ENCODE measurements around the gene RFT1. TPM values are rescaled to one million over a fixed set of nuclear protein-coding genes. Genes with fewer than 3 reads are reported as not detected.

Gene RFT1
- total and polyA plus RNA-seq, 2 of the 13 experiments (the other 11 are each of a cell fraction or from before 2014, with no cell fraction given), result 23.2 to 37.0 TPM

DNA sequence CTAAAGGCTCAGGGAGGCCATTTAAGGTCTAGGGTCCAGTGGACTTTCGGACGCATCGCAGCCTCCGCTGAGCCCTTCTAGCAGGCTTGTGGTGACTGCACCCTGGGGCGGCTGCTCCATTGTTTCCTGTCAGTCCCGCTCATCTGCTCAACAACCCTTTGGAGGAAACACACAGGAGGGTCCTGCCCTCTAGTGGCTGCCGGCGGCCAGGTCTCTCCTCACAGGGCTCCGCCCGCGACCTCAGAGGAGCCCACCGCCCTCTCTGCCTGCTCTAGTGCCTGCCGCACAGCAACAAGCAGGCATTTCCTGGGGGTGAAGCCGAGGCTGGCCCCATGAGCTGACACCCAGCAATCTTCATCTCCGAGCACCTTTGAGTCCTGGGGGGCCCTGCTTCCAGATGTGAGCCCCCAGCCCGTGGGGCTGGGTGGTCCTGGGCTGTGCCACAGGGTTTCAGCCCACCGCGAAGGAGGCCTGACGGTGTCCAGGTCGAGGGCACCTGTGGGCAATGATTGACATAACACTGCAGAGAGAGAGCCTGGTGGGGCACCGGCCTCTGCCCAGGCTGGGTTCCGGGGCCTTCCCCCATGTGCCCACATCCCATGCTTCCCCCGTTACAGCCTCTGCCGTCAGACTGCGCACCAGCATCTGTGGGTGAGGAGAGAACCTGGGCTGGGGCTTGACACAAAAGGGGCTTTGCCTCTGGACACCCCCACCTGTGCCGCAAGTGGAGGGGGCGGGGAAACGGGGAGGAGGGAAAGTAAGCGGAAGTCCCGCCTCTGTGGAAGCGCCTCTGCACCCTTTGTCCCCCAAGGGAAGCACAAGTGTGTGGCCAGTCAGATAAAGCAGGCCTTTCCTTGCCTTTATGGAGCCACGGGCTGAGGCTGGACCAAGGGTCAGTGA is 57.3 kb downstream of the RFT1 start:
- peak overlapping the region; percentile 54 for H2AFZ ChIP-seq (ENCODE audit: low read length)
- peak overlapping the region; percentile 100 for H3K4me2 ChIP-seq (ENCODE audit: low read depth, low read length)
- H3K9me3 ChIP-seq (ENCODE audit: low read length), result no peaks in the 10 kb centered on the region
- intact Hi-C loops (cut with micrococcal nuclease; ENCODE audit: unreplicated experiment), result loop anchor here (1.0 to 10.0 kb wide), 3 partner anchors 139 to 328 kb away; no protein-coding TSS in a partner anchor
- H3K4me3 ChIP-seq (replicated peaks in 1 of 3; ENCODE audit: insufficient read depth in 1 of 3, low read depth in 2 of 3, low read length in 3 of 3), result peak overlapping the region; percentile 67 to 83 (median 70)
- H3K4me1 ChIP-seq (ENCODE audit: insufficient read depth, low read length), result peaks cover 27% of the 10 kb centered on the region
- ChIA-PET POLR2A (interaction anchor here (1.9 kb wide), 1 partner anchor 20 kb away, joined by 4 read pairs; no protein-coding TSS in a partner anchor), CTCF (ENCODE audit: low intra/inter-chr PET ratio, low total read pairs) (interaction anchor here (2.1 kb wide), 2 partner anchors 138 to 221 kb away, joined by 10 to 14 read pairs; no protein-coding TSS in a partner anchor)
- peak overlapping the region; percentile 70 for H3K9ac ChIP-seq (ENCODE audit: insufficient read depth, low read depth, low read length)
- peaks cover 0 to 1% of the 10 kb centered on the region in 2 experiments; a peak in 2 of 5 replicates for H3K27me3 ChIP-seq (ENCODE audit: control insufficient read depth in 1 of 2, insufficient read depth in 2 of 2, low read length in 2 of 2)
- DNase-seq (ENCODE audit: low spot score) (peak; percentile 81), FAIRE-seq (peak; percentile 71), ATAC-seq (peak; percentile 93)
- WGBS (ENCODE audit: low lambda C conversion rate), result 0% methylated on average over 12 of the region's 32 CpGs
- BruUV-seq (replicated peaks), result no TSS peak
- in situ Hi-C loops (cut with HindIII; ENCODE audit: extremely low pct_ligation_motif_present, low pct_unique_long_range_greater_than_20kb), result no loop called here
- no peaks in the 10 kb centered on the region for H3K36me3 ChIP-seq (replicated peaks in 1 of 2; ENCODE audit: control insufficient read depth in 1 of 2, insufficient read depth in 2 of 2, low read length in 2 of 2)
- no peaks in the 10 kb centered on the region for H3K79me2 ChIP-seq (ENCODE audit: insufficient read depth, low read length)
- H3K27ac ChIP-seq (ENCODE audit: extremely low read length, insufficient read depth, low read length), result peak overlapping the region; percentile 71
- no peaks in the 10 kb centered on the region for H4K20me1 ChIP-seq (ENCODE audit: insufficient read depth, low read length)
- TF ChIP-seq ZBTB39 (CRISPR knock-in tag; IDR thresholded peaks at IDR 0.05) (no peak), ZFP91 (CRISPR knock-in tag; IDR thresholded peaks at IDR 0.05; ENCODE audit: borderline replicate concordance) (peak; percentile 84), FLYWCH1 (CRISPR knock-in tag; IDR thresholded peaks at IDR 0.05) (0 out of 2 replicates have a peak, but pooled peaks have one; percentile 46), NCOR1 (IDR thresholded peaks at IDR 0.05; ENCODE audit: borderline replicate concordance, low read length) (no peak), ZNF235 (CRISPR knock-in tag; IDR thresholded peaks at IDR 0.05; ENCODE audit: borderline replicate concordance) (no peak), DNMT3B (CRISPR knock-in tag; conservative IDR thresholded peaks at IDR 0.05) (no peak), ZBTB7B (CRISPR knock-in tag; IDR thresholded peaks at IDR 0.05) (peak; percentile 82), RORA (CRISPR knock-in tag; IDR thresholded peaks at IDR 0.05) (no peak), ZNF207 (IDR thresholded peaks at IDR 0.05; ENCODE audit: borderline replicate concordance) (no peak), ZNF362 (CRISPR knock-in tag; IDR thresholded peaks at IDR 0.05; ENCODE audit: borderline replicate concordance) (no peak), E2F1 (CRISPR knock-in tag; IDR thresholded peaks at IDR 0.05) (no peak)
- TF ChIP-seq, protein P1, sequence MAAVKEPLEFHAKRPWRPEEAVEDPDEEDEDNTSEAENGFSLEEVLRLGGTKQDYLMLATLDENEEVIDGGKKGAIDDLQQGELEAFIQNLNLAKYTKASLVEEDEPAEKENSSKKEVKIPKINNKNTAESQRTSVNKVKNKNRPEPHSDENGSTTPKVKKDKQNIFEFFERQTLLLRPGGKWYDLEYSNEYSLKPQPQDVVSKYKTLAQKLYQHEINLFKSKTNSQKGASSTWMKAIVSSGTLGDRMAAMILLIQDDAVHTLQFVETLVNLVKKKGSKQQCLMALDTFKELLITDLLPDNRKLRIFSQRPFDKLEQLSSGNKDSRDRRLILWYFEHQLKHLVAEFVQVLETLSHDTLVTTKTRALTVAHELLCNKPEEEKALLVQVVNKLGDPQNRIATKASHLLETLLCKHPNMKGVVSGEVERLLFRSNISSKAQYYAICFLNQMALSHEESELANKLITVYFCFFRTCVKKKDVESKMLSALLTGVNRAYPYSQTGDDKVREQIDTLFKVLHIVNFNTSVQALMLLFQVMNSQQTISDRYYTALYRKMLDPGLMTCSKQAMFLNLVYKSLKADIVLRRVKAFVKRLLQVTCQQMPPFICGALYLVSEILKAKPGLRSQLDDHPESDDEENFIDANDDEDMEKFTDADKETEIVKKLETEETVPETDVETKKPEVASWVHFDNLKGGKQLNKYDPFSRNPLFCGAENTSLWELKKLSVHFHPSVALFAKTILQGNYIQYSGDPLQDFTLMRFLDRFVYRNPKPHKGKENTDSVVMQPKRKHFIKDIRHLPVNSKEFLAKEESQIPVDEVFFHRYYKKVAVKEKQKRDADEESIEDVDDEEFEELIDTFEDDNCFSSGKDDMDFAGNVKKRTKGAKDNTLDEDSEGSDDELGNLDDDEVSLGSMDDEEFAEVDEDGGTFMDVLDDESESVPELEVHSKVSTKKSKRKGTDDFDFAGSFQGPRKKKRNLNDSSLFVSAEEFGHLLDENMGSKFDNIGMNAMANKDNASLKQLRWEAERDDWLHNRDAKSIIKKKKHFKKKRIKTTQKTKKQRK (IDR thresholded peaks at IDR 0.05; ENCODE audit: low read length), result no peak
